Progenitor cell of endocrine pancreas (in vitro differentiated cells): ENCODE measurements around the gene ANO10. TPM values are rescaled to one million over a fixed set of nuclear protein-coding genes. Genes with fewer than 3 reads are reported as not detected.

Source experiments
- DNase-seq: peaks from one replicate; pipeline ENCODE4 v3.0.0; 2021; ENCODE audit warnings: low spot score; ENCODE audit not compliant: unreplicated experiment
- H3K27ac Mint-ChIP-seq: 2 replicates; pipeline ENCODE4 v1.8.0; 2021; ENCODE audit warnings: mild to moderate bottlenecking, moderate library complexity, mixed read lengths
- H3K27me3 Mint-ChIP-seq: 2 replicates; pipeline ENCODE4 v1.8.0; 2021; ENCODE audit warnings: mixed read lengths
- H3K36me3 Mint-ChIP-seq: 2 replicates; pipeline ENCODE4 v1.8.0; 2022; ENCODE audit warnings: mixed read lengths; ENCODE audit not compliant: insufficient read depth
- H3K4me1 Mint-ChIP-seq: 2 replicates; pipeline ENCODE4 v1.8.0; 2021; ENCODE audit warnings: low read depth, mixed read lengths
- H3K4me3 Mint-ChIP-seq: 2 replicates; pipeline ENCODE4 v1.8.0; 2021; ENCODE audit warnings: low read depth, mild to moderate bottlenecking, moderate library complexity, mixed read lengths
- H3K9me3 Mint-ChIP-seq: 2 replicates; pipeline ENCODE4 v1.8.0; 2021; ENCODE audit warnings: low read depth, mixed read lengths
- CTCF ChIP-seq: fragments of 200-600 bp; sonication (generic); IDR thresholded peaks from one replicate; pipeline ENCODE4 v1.5.0; 2021; ENCODE audit warnings: antibody characterized with exemption, mild to moderate bottlenecking; ENCODE audit not compliant: unreplicated experiment
- total RNA-seq: library from RNA; stranded (reverse); gene quantifications from 2 replicates; pipeline ENCODE4 v1.2.1, GENCODE V29; 2021

The ANO10 gene
- total RNA-seq, 1 donor from 2014 or later: 30.1 TPM

GRCh38 chr3:43379343-43379742 is 242.5 kb downstream of the ANO10 start:
- peaks cover 10% of the 10 kb centered on the region for H3K36me3 Mint-ChIP-seq
- no peak overlapping the region for H3K27ac Mint-ChIP-seq
- DNase-seq: no peak
- no peaks in the 10 kb centered on the region for H3K4me1 Mint-ChIP-seq
- H3K4me3 Mint-ChIP-seq: no peak overlapping the region
- H3K9me3 Mint-ChIP-seq: peaks cover 17% of the 10 kb centered on the region
- no peak for TF ChIP-seq CTCF
- no peaks in the 10 kb centered on the region for H3K27me3 Mint-ChIP-seq

- TF ChIP-seq CTCF: peak; percentile 75
- no peak for DNase-seq
Measured at GRCh38 chr3:43378066-43378935, 243.5 kb downstream of the ANO10 start.

GRCh38 chr3:43373560-43373928 is 248.3 kb downstream of the ANO10 start:
- Mint-ChIP-seq H3K27me3 (no peaks in the 10 kb centered on the region), H3K4me1 (no peaks in the 10 kb centered on the region), H3K4me3 (no peak overlapping the region), H3K27ac (no peak overlapping the region), H3K9me3 (no peaks in the 10 kb centered on the region), H3K36me3 (no peaks in the 10 kb centered on the region)
- no peak for DNase-seq
- no peak for TF ChIP-seq CTCF

More at GRCh38 chr3:43378066-43378935, 243.5 kb downstream of the ANO10 start:
- no peak overlapping the region for H3K27ac Mint-ChIP-seq
- H3K36me3 Mint-ChIP-seq: peaks cover 10% of the 10 kb centered on the region
- H3K9me3 Mint-ChIP-seq: peaks cover 16% of the 10 kb centered on the region
- H3K4me3 Mint-ChIP-seq: no peak overlapping the region
- H3K27me3 Mint-ChIP-seq: no peaks in the 10 kb centered on the region
- no peaks in the 10 kb centered on the region for H3K4me1 Mint-ChIP-seq

GRCh38 chr3:43372809-43373559 is 248.8 kb downstream of the ANO10 start:
- H3K27me3 Mint-ChIP-seq: no peaks in the 10 kb centered on the region
- no peak for TF ChIP-seq CTCF
- H3K9me3 Mint-ChIP-seq: no peaks in the 10 kb centered on the region
- H3K36me3 Mint-ChIP-seq: no peaks in the 10 kb centered on the region
- no peak overlapping the region for H3K27ac Mint-ChIP-seq
- no peak overlapping the region for H3K4me3 Mint-ChIP-seq
- no peak for DNase-seq
- no peaks in the 10 kb centered on the region for H3K4me1 Mint-ChIP-seq

- Mint-ChIP-seq H3K4me3 (no peak overlapping the region), H3K27ac (peak overlapping the region; percentile 75), H3K9me3 (no peaks in the 10 kb centered on the region), H3K4me1 (no peaks in the 10 kb centered on the region), H3K36me3 (no peaks in the 10 kb centered on the region), H3K27me3 (no peaks in the 10 kb centered on the region)
- TF ChIP-seq CTCF: no peak
- no peak for DNase-seq
Measured at GRCh38 chr3:43372007-43372740, 249.6 kb downstream of the ANO10 start.
